Kidney (tissue), 14 donors: Measurements from ENCODE around the gene MCAM. TPM values are rescaled to one million over a fixed set of nuclear protein-coding genes. Genes with fewer than 3 reads are reported as not detected.

Experiments
- DNase-seq, 5 donors: peaks; one replicate each; pipeline ENCODE4 v3.0.0-alpha.2; 2013 to 2020
- FAIRE-seq: peaks from 2 replicates; lab custom pipeline; 2012; peaks lifted over from hg19 to GRCh38; lab: Jason Lieb, UNC
- H3K27ac ChIP-seq, 2 donors: one replicate each; pipeline ENCODE4 v1.7.0; 2013; ENCODE audit warnings: low read depth in 2 of 2, low read length in 2 of 2, inconsistent platforms in 1 of 2
- H3K27me3 ChIP-seq: one replicate; pipeline ENCODE4 v1.7.1; 2013; ENCODE audit warnings: low read length, inconsistent platforms; ENCODE audit not compliant: control insufficient read depth, insufficient read depth
- H3K36me3 ChIP-seq, 3 donors: one replicate each; pipeline versions ENCODE4 v1.7.0 to v1.7.1; 2013; ENCODE audit warnings: low read length in 3 of 3, control low read depth in 1 of 3, inconsistent platforms in 1 of 3; ENCODE audit not compliant: insufficient read depth in 3 of 3, control insufficient read depth in 2 of 3
- H3K4me1 ChIP-seq, 3 donors: one replicate each; pipeline versions ENCODE4 v1.7.0 to v1.7.1; 2013; ENCODE audit warnings: low read length in 3 of 3, inconsistent platforms in 1 of 3, low read depth in 1 of 3; ENCODE audit not compliant: control insufficient read depth in 2 of 3, insufficient read depth in 2 of 3
- H3K4me3 ChIP-seq, 3 donors: one replicate each; pipeline versions ENCODE4 v1.7.0 to v1.8.1; 2013; ENCODE audit warnings: low read length in 3 of 3, control low read depth in 1 of 3, inconsistent platforms in 1 of 3
- H3K9ac ChIP-seq, 3 donors: one replicate each; pipeline versions ENCODE4 v1.7.0 to v1.7.1; 2013; ENCODE audit warnings: low read length in 3 of 3, control low read depth in 1 of 3, inconsistent platforms in 1 of 3
- H3K9me3 ChIP-seq, 3 donors: one replicate each; pipeline versions ENCODE4 v1.7.0 to v1.7.1; 2013; ENCODE audit warnings: low read length in 3 of 3, control low read depth in 1 of 3, inconsistent platforms in 1 of 3; ENCODE audit not compliant: control insufficient read depth in 2 of 3, insufficient read depth in 1 of 3
- CTCF ChIP-seq: IDR thresholded peaks from 3 replicates; pipeline ENCODE4 v1.5.1; 2012; ENCODE audit warnings: mild to moderate bottlenecking, moderate library complexity, borderline replicate concordance; ENCODE audit not compliant: insufficient read depth; ENCODE audit errors: extremely low read depth
- intact Hi-C: fragments of 100-400 bp; cut with DNase I; formaldehyde crosslinking; loops from one replicate; pipeline ENCODE4 v1.11.1; 2022
- polyA plus RNA-seq: library from polyadenylated mRNA; stranded (reverse); fragments of 350-450 nt; fragmentation: Illumina TruSeq; extraction: RNeasy Lipid Tissue Mini Kit (QIAGEN cat#74804); gene quantifications from one replicate; pipeline ENCODE4 v1.2.3, GENCODE V29; 2014; ENCODE audit warnings: low read depth, low replicate concordance; ENCODE audit not compliant: insufficient read depth
- total RNA-seq: library from RNA; stranded (reverse); fragmentation: NEBNext Ultra II Directional; extraction: Animal tissue kit (Norgen Biotek cat#: 25700); gene quantifications from one replicate; pipeline ENCODE4 v1.2.1, GENCODE V29; 2021
- donor health status: control.
- donor health status: control.
- donor health status: control.
- donor health status: control.
- donor health status: control.
- donor health status: DM: yes; HTN: yes; CAD: no.
- donor health status: Normal renal cell carcinoma (clear cell type).

The MCAM gene
- total and polyA plus RNA-seq, 2 donors from 2014 or later = 42.1 to 137 TPM

GRCh38 chr11:119293461-119293860 lies 23.5 kb downstream of the MCAM start:
- H3K27me3 ChIP-seq = no peaks in the 10 kb centered on the region
- H3K9me3 ChIP-seq = no peaks in the 10 kb centered on the region
- intact Hi-C loops = no loop called here
- H3K36me3 ChIP-seq = peaks cover 0 to 16% (median 2%) of the 10 kb centered on the region in 3 donors
- no peak overlapping the region for H3K4me3 ChIP-seq
- H3K27ac ChIP-seq = no peak overlapping the region
- H3K4me1 ChIP-seq = no peaks in the 10 kb centered on the region
- H3K9ac ChIP-seq = no peak overlapping the region
- FAIRE-seq = no peak
- no peak for DNase-seq
- TF ChIP-seq CTCF = no peak

- Histone ChIP-seq H3K27ac (no peak overlapping the region), H3K27me3 (no peaks in the 10 kb centered on the region), H3K9ac (no peak overlapping the region), H3K4me3 (no peak overlapping the region), H3K4me1 (no peaks in the 10 kb centered on the region), H3K9me3 (no peaks in the 10 kb centered on the region), H3K36me3 (no peaks in the 10 kb centered on the region)
- no peak for TF ChIP-seq CTCF
- intact Hi-C loops = no loop called here
- DNase-seq = no peak
- no peak for FAIRE-seq
These were observed 25.9 kb downstream of the MCAM start for GRCh38 chr11:119290894-119291497.

GRCh38 chr11:119288219-119288618 lies 28.7 kb downstream of the MCAM start:
- Histone ChIP-seq H3K4me1 (peaks cover 0 to 2% (median 0%) of the 10 kb centered on the region in 3 donors), H3K9me3 (no peaks in the 10 kb centered on the region), H3K27me3 (no peaks in the 10 kb centered on the region), H3K9ac (no peak overlapping the region), H3K4me3 (no peak overlapping the region), H3K27ac (no peak overlapping the region), H3K36me3 (peaks cover 0 to 6% (median 0%) of the 10 kb centered on the region in 3 donors)
- FAIRE-seq (no peak), DNase-seq (no peak)
- intact Hi-C loops = no loop called here
- TF ChIP-seq CTCF = no peak

GRCh38 chr11:119285431-119285830 lies 31.5 kb downstream of the MCAM start:
- Histone ChIP-seq H3K9ac (no peak overlapping the region), H3K27ac (no peak overlapping the region), H3K4me1 (peaks cover 0 to 2% (median 0%) of the 10 kb centered on the region in 3 donors), H3K36me3 (peaks cover 0 to 6% (median 0%) of the 10 kb centered on the region in 3 donors), H3K27me3 (no peaks in the 10 kb centered on the region), H3K4me3 (no peak overlapping the region), H3K9me3 (no peaks in the 10 kb centered on the region)
- no peak for TF ChIP-seq CTCF
- DNase-seq = no peak
- intact Hi-C loops = no loop called here
- no peak for FAIRE-seq
